OCI-LY7 (cell line): ENCODE data around the gene TRERF1.

Experiments
- EZH2phosphoT487 ChIP-seq: fragments of 200-600 bp; sonication (generic); IDR thresholded peaks from 2 replicates; pipeline ENCODE4 v1.6.1; 2018; ENCODE audit warnings: low read depth, borderline replicate concordance, mild to moderate bottlenecking, mixed run types, antibody characterized with exemption, low read length, moderate library complexity, mixed read lengths
- TF ChIP-seq, protein P1 (sequence below): fragments of 200-600 bp; sonication (generic); conservative IDR thresholded peaks from 2 replicates; pipeline ENCODE4 v1.5.1; 2014; ENCODE audit warnings: mild to moderate bottlenecking, antibody characterized with exemption, low read length, moderate library complexity, mixed read lengths

- TF ChIP-seq, protein P1, sequence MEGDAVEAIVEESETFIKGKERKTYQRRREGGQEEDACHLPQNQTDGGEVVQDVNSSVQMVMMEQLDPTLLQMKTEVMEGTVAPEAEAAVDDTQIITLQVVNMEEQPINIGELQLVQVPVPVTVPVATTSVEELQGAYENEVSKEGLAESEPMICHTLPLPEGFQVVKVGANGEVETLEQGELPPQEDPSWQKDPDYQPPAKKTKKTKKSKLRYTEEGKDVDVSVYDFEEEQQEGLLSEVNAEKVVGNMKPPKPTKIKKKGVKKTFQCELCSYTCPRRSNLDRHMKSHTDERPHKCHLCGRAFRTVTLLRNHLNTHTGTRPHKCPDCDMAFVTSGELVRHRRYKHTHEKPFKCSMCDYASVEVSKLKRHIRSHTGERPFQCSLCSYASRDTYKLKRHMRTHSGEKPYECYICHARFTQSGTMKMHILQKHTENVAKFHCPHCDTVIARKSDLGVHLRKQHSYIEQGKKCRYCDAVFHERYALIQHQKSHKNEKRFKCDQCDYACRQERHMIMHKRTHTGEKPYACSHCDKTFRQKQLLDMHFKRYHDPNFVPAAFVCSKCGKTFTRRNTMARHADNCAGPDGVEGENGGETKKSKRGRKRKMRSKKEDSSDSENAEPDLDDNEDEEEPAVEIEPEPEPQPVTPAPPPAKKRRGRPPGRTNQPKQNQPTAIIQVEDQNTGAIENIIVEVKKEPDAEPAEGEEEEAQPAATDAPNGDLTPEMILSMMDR: no peak
- TF ChIP-seq EZH2phosphoT487: no peak
Observed at GRCh38 chr6:42336431-42336830, 115.3 kb downstream of the TRERF1 start.
